HCT116 (cell line): ENCODE data around the gene SZT2. TPM values are rescaled to one million over a fixed set of nuclear protein-coding genes. Genes with fewer than 3 reads are reported as not detected.

Experiments used
- ATAC-seq: fragments of 200-7000 bp; cut with Tn5 transposase; 2 replicates; pipeline ENCODE4 v1.9.1; 2020; ENCODE audit warnings: mild to moderate bottlenecking, moderate library complexity
- BruUV-seq: library from RNA; stranded (reverse); fragments of 400-500 nt; replicated peaks from 2 replicates; lab custom pipeline; 2021; lab: Mats Ljungman, UMichigan
- CTCF ChIA-PET: fragments of 300-600 bp; sonication (Branson Sonifier 250); formaldehyde crosslinking; loops from one replicate; lab custom pipeline; 2021; ENCODE audit warnings: antibody characterized with exemption; lab: Charles Lee
- POLR2A ChIA-PET: fragments of 300-600, 350-600 bp; sonication (Branson Sonifier 250); formaldehyde crosslinking; loops from one replicate; lab custom pipeline; 2021; ENCODE audit warnings: antibody characterized with exemption; lab: Charles Lee
- RAD21 ChIA-PET, 2 experiments: fragments of 300-600 bp; sonication (Branson Sonifier 250); formaldehyde crosslinking; loops; one replicate each; lab custom pipeline; 2023; ENCODE audit warnings: low total read pairs in 2 of 2; ENCODE audit not compliant: uncharacterized antibody in 2 of 2, unreplicated experiment in 2 of 2, low non-redundant PET in 1 of 2; lab: Charles Lee
- DNase-seq: peaks from one replicate; pipeline ENCODE4 v3.0.0-alpha.2; 2010; ENCODE audit warnings: low read depth, low spot score
- H2AFZ ChIP-seq: fragments of 200-600 bp; shearing (Covaris generic), sonication (generic); 2 replicates; pipeline ENCODE4 v1.6.1; 2017; ENCODE audit warnings: low read depth, mixed run types, mixed read lengths, antibody characterized with exemption, low read length; ENCODE audit not compliant: poor library complexity, severe bottlenecking
- H3K27ac ChIP-seq: 2 replicates; pipeline ENCODE4 v1.5.1; 2012; ENCODE audit warnings: low read depth, low read length
- H3K27me3 ChIP-seq: fragments of 200-600 bp; sonication (generic); 2 replicates; pipeline ENCODE4 v1.6.1; 2016; ENCODE audit warnings: mixed run types, low read length, mixed read lengths; ENCODE audit not compliant: insufficient read depth
- H3K36me3 ChIP-seq, 2 experiments: fragments of 200-500 bp in 1 of 2; fragments of 200-600 bp in 1 of 2; sonication (Bioruptor generic) in 1 of 2; sonication (generic) in 1 of 2; 2 replicates each; pipeline versions ENCODE4 v1.5.1 to v1.6.1; 2014 to 2016; ENCODE audit warnings: low read length in 2 of 2, inconsistent platforms in 1 of 2, mixed read lengths in 1 of 2, mixed run types in 1 of 2; ENCODE audit not compliant: insufficient read depth in 2 of 2, control insufficient read depth in 1 of 2
- H3K4me1 ChIP-seq, 2 experiments: fragments of 200-600 bp in 1 of 2; sonication (generic) in 1 of 2; 2 replicates each; pipeline versions ENCODE4 v1.5.1 to v1.6.1; 2012 to 2017; ENCODE audit warnings: low read length in 2 of 2, inconsistent platforms in 1 of 2, mild to moderate bottlenecking in 1 of 2, mixed read lengths in 1 of 2, mixed run types in 1 of 2, moderate library complexity in 1 of 2; ENCODE audit not compliant: insufficient read depth in 2 of 2, control insufficient read depth in 1 of 2
- H3K4me2 ChIP-seq: fragments of 200-600 bp; sonication (generic); 2 replicates; pipeline ENCODE4 v1.6.1; 2017; ENCODE audit warnings: mixed run types, low read length, mixed read lengths
- H3K4me3 ChIP-seq, 2 experiments: fragments of 200-600 bp in 1 of 2; sonication (generic) in 1 of 2; replicated peaks in 1 of 2; 2 replicates each; pipeline ENCODE4 v1.5.1; 2011 to 2016; ENCODE audit warnings: low read length in 2 of 2, control low read depth in 1 of 2, low read depth in 1 of 2, mild to moderate bottlenecking in 1 of 2, mixed read lengths in 1 of 2, mixed run types in 1 of 2
- H3K79me2 ChIP-seq: fragments of 200-600 bp; sonication (generic); 2 replicates; pipeline ENCODE4 v1.6.1; 2017; ENCODE audit warnings: mild to moderate bottlenecking, mixed run types, low read length, moderate library complexity, mixed read lengths; ENCODE audit not compliant: insufficient read depth
- H3K9ac ChIP-seq: fragments of 200-600 bp; sonication (generic); 2 replicates; pipeline ENCODE4 v1.6.1; 2016; ENCODE audit warnings: low read length, mixed read lengths
- H3K9me2 ChIP-seq: fragments of 200-600 bp; sonication (generic), shearing (Covaris generic); 2 replicates; pipeline ENCODE4 v1.6.1; 2017; ENCODE audit warnings: mixed run types, mild to moderate bottlenecking, moderate library complexity; ENCODE audit not compliant: insufficient read depth
- H3K9me3 ChIP-seq, 2 experiments: fragments of 200-500 bp in 1 of 2; fragments of 200-600 bp in 1 of 2; sonication (Bioruptor generic) in 1 of 2; sonication (generic) in 1 of 2; 2 replicates each; pipeline ENCODE4 v1.6.1; 2014 to 2017; ENCODE audit warnings: low read length in 2 of 2, mixed read lengths in 2 of 2, inconsistent platforms in 1 of 2, low read depth in 1 of 2, mild to moderate bottlenecking in 1 of 2, mixed run types in 1 of 2, moderate library complexity in 1 of 2; ENCODE audit not compliant: control insufficient read depth in 1 of 2, insufficient read depth in 1 of 2
- H4K20me1 ChIP-seq: fragments of 200-600 bp; sonication (generic), shearing (Covaris generic); 2 replicates; pipeline ENCODE4 v1.6.1; 2017; ENCODE audit warnings: mixed run types, mild to moderate bottlenecking, moderate library complexity; ENCODE audit not compliant: insufficient read depth
- MAX ChIP-seq: IDR thresholded peaks from 2 replicates; pipeline ENCODE4 v1.6.1; 2012
- REST ChIP-seq: IDR thresholded peaks from 2 replicates; pipeline ENCODE4 v1.6.1; 2012; ENCODE audit warnings: low read depth
- ZFX ChIP-seq: fragments of 450-650 bp; IDR thresholded peaks from 2 replicates; pipeline ENCODE4 v1.6.1; 2017
- intact Hi-C: fragments of 100-400 bp; cut with micrococcal nuclease; formaldehyde crosslinking; loops from 2 replicates; pipeline ENCODE4 v1.10.0; 2022
- total RNA-seq: library from RNA; stranded (reverse); gene quantifications from one replicate; pipeline ENCODE4 v1.2.1, GENCODE V29; 2021; ENCODE audit not compliant: unreplicated experiment
- TF ChIP-seq, protein P1 (sequence below), 3 experiments: fragments of 200-600 bp in 1 of 3; sonication (generic) in 1 of 3; IDR thresholded peaks in 2 of 3; conservative IDR thresholded peaks in 1 of 3; 2 replicates each; pipeline ENCODE4 v1.5.1; 2012 to 2017; ENCODE audit warnings: low read depth in 2 of 3, low read length in 2 of 3, antibody characterized with exemption in 1 of 3, borderline replicate concordance in 1 of 3, control low read depth in 1 of 3, mild to moderate bottlenecking in 1 of 3, mixed read lengths in 1 of 3, mixed run types in 1 of 3, moderate library complexity in 1 of 3; ENCODE audit not compliant: insufficient read depth in 1 of 3

Gene SZT2
- total RNA-seq, 1 experiment from 2014 or later, result 43.0 TPM

- CTCF ChIA-PET, result no interaction called here
- BruUV-seq, result no TSS peak
Measured at GRCh38 chr1:43437031-43437973, 47.6 kb downstream of the SZT2 start.

More at GRCh38 chr1:43437031-43437973, 47.6 kb downstream of the SZT2 start:
- Histone ChIP-seq H3K27ac (no peak overlapping the region), H3K9ac (no peak overlapping the region), H3K9me2 (no peaks in the 10 kb centered on the region), H2AFZ (no peak overlapping the region), H4K20me1 (no peaks in the 10 kb centered on the region), H3K36me3 (peaks cover 2 to 9% of the 10 kb centered on the region in 2 experiments; a peak in 2 of 4 replicates), H3K4me2 (no peak overlapping the region), H3K79me2 (no peaks in the 10 kb centered on the region), H3K9me3 (no peaks in the 10 kb centered on the region), H3K4me3 (no peak overlapping the region), H3K27me3 (no peaks in the 10 kb centered on the region), H3K4me1 (no peaks in the 10 kb centered on the region)
- intact Hi-C loops, result no loop called here
- ChIA-PET RAD21 (no interaction called here), POLR2A (no interaction called here)
- TF ChIP-seq MAX (no peak), REST (no peak), ZFX (no peak)
- TF ChIP-seq, protein P1, sequence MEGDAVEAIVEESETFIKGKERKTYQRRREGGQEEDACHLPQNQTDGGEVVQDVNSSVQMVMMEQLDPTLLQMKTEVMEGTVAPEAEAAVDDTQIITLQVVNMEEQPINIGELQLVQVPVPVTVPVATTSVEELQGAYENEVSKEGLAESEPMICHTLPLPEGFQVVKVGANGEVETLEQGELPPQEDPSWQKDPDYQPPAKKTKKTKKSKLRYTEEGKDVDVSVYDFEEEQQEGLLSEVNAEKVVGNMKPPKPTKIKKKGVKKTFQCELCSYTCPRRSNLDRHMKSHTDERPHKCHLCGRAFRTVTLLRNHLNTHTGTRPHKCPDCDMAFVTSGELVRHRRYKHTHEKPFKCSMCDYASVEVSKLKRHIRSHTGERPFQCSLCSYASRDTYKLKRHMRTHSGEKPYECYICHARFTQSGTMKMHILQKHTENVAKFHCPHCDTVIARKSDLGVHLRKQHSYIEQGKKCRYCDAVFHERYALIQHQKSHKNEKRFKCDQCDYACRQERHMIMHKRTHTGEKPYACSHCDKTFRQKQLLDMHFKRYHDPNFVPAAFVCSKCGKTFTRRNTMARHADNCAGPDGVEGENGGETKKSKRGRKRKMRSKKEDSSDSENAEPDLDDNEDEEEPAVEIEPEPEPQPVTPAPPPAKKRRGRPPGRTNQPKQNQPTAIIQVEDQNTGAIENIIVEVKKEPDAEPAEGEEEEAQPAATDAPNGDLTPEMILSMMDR (IDR thresholded peaks at IDR 0.05 in 2 of 3, conservative IDR thresholded peaks at IDR 0.05 in 1 of 3; ENCODE audit: borderline replicate concordance in 1 of 3, insufficient read depth in 1 of 3, low read depth in 2 of 3, low read length in 2 of 3), result no peak
- ATAC-seq (no peak), DNase-seq (no peak)
